Epithelial cell of proximal tubule (primary cell): ENCODE results near the gene AKIRIN1. TPM values are rescaled to one million over a fixed set of nuclear protein-coding genes. Genes with fewer than 3 reads are reported as not detected.
"Not testable (repeated sequence)": the region's sequence is repeated elsewhere in the genome, so short reads cannot be mapped to it uniquely, and the experiment has no call there.

Source experiments
- DNase-seq: peaks from one replicate; pipeline ENCODE4 v3.0.0-alpha.2; 2011; ENCODE audit warnings: low read depth
- H3K4me3 ChIP-seq: 2 replicates; pipeline ENCODE4 v1.5.1; 2011; ENCODE audit warnings: low read depth, mild to moderate bottlenecking, low read length
- CTCF ChIP-seq: conservative IDR thresholded peaks from 2 replicates; pipeline ENCODE4 v1.5.1; 2012; ENCODE audit warnings: low read depth, mild to moderate bottlenecking, low read length
- total RNA-seq: library from RNA; depleted of rRNA; stranded (reverse); fragments of >200 nt; gene quantifications from 2 replicates; pipeline ENCODE4 v1.2.3, GENCODE V29; 2015

AKIRIN1 gene
- total RNA-seq, 1 donor from 2014 or later: 33.4 TPM

GRCh38 chr1:39016604-39017171 is 25.6 kb downstream of the AKIRIN1 start:
- no peak for TF ChIP-seq CTCF
- no peak overlapping the region for H3K4me3 ChIP-seq
- no peak for DNase-seq

DNA sequence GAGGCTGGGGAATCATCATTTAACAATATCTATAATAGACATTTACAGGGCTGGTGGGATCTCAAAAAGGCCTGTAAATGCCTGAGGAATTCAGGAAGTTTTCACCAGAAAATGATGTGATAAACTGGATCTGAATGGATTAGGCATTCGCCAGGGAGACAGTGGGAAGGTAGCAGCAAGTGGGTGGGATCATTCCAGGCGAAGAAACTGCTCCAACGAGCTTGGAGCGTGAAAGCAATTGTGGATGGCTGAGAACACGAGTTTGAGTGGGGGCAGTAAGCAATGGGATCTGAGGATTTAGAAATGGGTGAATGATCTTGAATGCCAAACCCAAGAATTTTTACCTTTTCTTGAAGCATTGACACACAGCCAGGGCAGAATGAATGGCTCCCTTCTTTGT is 26.2 kb downstream of the AKIRIN1 start:
- TF ChIP-seq CTCF: no peak
- no peak for DNase-seq
- no peak overlapping the region for H3K4me3 ChIP-seq

DNA sequence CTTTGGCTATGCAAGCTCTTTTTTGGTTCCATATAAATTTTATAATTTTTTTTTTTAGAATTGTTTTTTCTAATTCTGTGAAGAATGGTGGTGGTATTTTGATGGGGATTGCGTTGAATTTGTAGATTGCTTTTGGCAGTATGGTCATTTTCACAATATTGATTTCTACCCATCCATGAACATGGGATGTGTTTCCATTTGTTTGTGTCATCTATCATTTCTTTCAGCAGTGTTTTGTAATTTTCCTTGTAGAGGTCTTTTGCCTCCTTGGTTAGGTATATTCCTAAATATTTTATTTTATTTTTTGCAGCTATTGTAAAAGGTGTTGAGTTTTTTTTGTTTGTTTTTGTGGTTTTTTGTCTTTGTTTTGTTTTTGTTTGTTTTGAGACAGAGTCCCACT is 29.4 kb downstream of the AKIRIN1 start:
- H3K4me3 ChIP-seq, DNase-seq: not testable (repeated sequence)

- no peak overlapping the region for H3K4me3 ChIP-seq
- no peak for DNase-seq
- TF ChIP-seq CTCF: no peak
These were observed 30.4 kb downstream of the AKIRIN1 start for GRCh38 chr1:39021426-39021825.

- no peak overlapping the region for H3K4me3 ChIP-seq
- DNase-seq: no peak
- no peak for TF ChIP-seq CTCF
These were observed 32.1 kb downstream of the AKIRIN1 start for GRCh38 chr1:39023140-39023539.

GRCh38 chr1:39026051-39026865 is 35.2 kb downstream of the AKIRIN1 start, which contains the start of gene NDUFS5:
NDUFS5 (plus strand) TSS chr1:39026350; CDS start chr1:39028725, 2,375 bp downstream.
- peak; percentile 65 for DNase-seq
- no peak for TF ChIP-seq CTCF
- H3K4me3 ChIP-seq: peak within 1 kb of the TSS; percentile 80

GRCh38 chr1:39026866-39027507 is 35.9 kb downstream of the AKIRIN1 start:
- peak overlapping the region; percentile 80 for H3K4me3 ChIP-seq
- TF ChIP-seq CTCF: no peak
- no peak for DNase-seq
